ENCODE measurements around the gene DSCAM.
"Not testable (repeated sequence)": the region's sequence is repeated elsewhere in the genome, so short reads cannot be mapped to it uniquely, and the experiment has no call there.

The DSCAM gene

DNA sequence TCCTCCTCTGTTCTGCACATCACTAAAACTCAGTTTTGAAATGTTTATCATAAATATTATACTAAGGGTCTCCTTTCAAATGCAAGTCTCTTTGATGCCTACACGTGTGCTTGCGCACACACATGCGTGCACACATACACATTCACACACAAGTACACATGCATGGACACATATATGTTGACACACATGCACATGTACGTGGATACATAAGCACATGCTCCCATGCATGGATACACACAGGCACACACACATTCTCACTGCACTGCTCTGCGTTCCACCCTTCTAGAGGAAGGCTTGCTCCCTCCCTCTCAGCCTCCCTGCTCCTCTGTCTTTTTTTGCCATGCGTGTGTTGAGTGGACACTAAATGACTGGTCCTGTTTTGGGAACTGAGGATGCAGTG is 817.1 kb downstream of the DSCAM start:
- no peaks in the 10 kb centered on the region for H3K27me3 ChIP-seq (ENCODE audit: low read length)
- H3K4me2 ChIP-seq (ENCODE audit: low read depth, low read length, poor library complexity, severe bottlenecking), result no peak overlapping the region
- TF ChIP-seq EZH2phosphoT487 (conservative IDR thresholded peaks at IDR 0.05; ENCODE audit: low read length), result no peak
- TF ChIP-seq, protein P1, sequence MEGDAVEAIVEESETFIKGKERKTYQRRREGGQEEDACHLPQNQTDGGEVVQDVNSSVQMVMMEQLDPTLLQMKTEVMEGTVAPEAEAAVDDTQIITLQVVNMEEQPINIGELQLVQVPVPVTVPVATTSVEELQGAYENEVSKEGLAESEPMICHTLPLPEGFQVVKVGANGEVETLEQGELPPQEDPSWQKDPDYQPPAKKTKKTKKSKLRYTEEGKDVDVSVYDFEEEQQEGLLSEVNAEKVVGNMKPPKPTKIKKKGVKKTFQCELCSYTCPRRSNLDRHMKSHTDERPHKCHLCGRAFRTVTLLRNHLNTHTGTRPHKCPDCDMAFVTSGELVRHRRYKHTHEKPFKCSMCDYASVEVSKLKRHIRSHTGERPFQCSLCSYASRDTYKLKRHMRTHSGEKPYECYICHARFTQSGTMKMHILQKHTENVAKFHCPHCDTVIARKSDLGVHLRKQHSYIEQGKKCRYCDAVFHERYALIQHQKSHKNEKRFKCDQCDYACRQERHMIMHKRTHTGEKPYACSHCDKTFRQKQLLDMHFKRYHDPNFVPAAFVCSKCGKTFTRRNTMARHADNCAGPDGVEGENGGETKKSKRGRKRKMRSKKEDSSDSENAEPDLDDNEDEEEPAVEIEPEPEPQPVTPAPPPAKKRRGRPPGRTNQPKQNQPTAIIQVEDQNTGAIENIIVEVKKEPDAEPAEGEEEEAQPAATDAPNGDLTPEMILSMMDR (IDR thresholded peaks at IDR 0.05; ENCODE audit: insufficient read depth, low read length, poor library complexity, severe bottlenecking), result no peak
- H3K9me2 ChIP-seq (replicated peaks; ENCODE audit: insufficient read depth, low read length), result no peaks in the 10 kb centered on the region
- H2AFZ ChIP-seq (ENCODE audit: low read depth, low read length, severe bottlenecking), result no peak overlapping the region
- no peaks in the 10 kb centered on the region for H3K79me2 ChIP-seq (ENCODE audit: insufficient read depth, low read length)
- no peak overlapping the region for H3K4me3 ChIP-seq (ENCODE audit: insufficient read depth, low read length, poor library complexity, severe bottlenecking)
- H3F3A ChIP-seq (ENCODE audit: insufficient read depth), result no peaks in the 10 kb centered on the region
- no peak overlapping the region for H3K27ac ChIP-seq (ENCODE audit: low read depth, low read length)
- no peak overlapping the region for H3K9ac ChIP-seq (ENCODE audit: low read length)
- H3K9me3 ChIP-seq (ENCODE audit: insufficient read depth, low read length), result no peaks in the 10 kb centered on the region
- H3K36me3 ChIP-seq (ENCODE audit: low read length), result no peaks in the 10 kb centered on the region
- no peaks in the 10 kb centered on the region for H4K20me1 ChIP-seq (ENCODE audit: low read depth, low read length)

DNA sequence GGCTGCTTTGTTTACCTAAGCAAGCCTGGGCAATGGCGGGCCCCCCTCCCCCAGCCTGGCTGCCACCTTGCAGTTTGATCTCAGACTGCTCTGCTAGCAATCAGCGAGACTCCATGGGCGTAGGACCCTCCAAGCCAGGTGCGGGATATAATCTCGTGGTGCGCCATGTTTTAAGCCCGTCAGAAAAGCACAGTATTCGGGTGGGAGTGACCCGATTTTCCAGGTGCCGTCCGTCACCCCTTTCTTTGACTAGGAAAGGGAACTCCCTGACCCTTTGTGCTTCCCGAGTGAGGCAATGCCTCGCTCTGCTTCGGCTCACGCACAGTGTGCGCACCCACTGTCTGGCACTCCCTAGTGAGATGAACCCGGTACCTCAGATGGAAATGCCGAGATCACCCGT is 818.6 kb downstream of the DSCAM start:
- H3K4me3 ChIP-seq (ENCODE audit: insufficient read depth, low read length, poor library complexity, severe bottlenecking); H4K20me1 ChIP-seq (ENCODE audit: low read depth, low read length); H3K9ac ChIP-seq (ENCODE audit: low read length); H3K79me2 ChIP-seq (ENCODE audit: insufficient read depth, low read length); H3K9me3 ChIP-seq (ENCODE audit: insufficient read depth, low read length); H3K4me2 ChIP-seq (ENCODE audit: low read depth, low read length, poor library complexity, severe bottlenecking); H2AFZ ChIP-seq (ENCODE audit: low read depth, low read length, severe bottlenecking); H3F3A ChIP-seq (ENCODE audit: insufficient read depth); H3K27ac ChIP-seq (ENCODE audit: low read depth, low read length); H3K27me3 ChIP-seq (ENCODE audit: low read length); H3K9me2 ChIP-seq (replicated peaks; ENCODE audit: insufficient read depth, low read length); H3K36me3 ChIP-seq (ENCODE audit: low read length): not testable (repeated sequence)

DNA sequence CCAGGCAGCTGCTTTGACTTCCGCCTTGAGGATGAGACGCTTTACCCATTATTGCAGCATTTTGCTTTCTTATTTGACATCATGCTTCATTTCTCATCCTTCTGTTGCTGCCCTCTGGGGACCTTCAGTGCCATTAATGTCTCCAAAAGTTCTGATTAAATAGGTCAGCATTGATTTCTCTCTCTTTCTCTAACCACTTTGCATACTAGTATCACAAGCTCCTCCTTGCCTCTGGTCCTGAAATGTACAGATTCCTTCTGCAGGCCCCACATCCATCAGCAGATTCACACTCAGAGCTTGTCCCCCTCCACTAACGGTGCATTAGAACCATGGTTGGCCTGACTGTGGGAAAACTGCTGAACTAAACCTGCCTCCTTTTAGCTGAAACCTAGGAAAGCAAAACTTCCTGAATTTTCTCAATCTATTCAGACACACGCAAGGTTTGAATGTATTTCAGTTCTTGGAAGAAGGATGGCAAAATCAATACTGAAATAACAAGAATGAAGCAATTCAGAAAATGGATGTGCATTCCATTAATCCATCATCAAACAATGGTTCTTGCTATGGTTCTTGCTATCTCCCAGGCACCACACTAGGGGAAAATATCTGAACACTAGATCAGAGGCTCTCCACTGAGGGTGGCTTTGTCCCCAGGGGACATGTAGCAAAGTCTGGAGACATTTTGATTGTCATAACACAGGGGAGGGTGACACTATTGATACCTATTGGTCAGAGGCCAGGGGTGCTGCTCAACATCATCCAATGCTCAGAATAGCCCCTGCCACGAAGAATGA is 825.2 kb downstream of the DSCAM start:
- no peak overlapping the region for H3K27ac ChIP-seq (ENCODE audit: low read depth, low read length)
- H3K4me2 ChIP-seq (ENCODE audit: low read depth, low read length, poor library complexity, severe bottlenecking), result no peak overlapping the region
- TF ChIP-seq, protein P1 (IDR thresholded peaks at IDR 0.05; ENCODE audit: insufficient read depth, low read length, poor library complexity, severe bottlenecking), result no peak
- TF ChIP-seq EZH2phosphoT487 (conservative IDR thresholded peaks at IDR 0.05; ENCODE audit: low read length), result no peak
- H3K79me2 ChIP-seq (ENCODE audit: insufficient read depth, low read length), result no peaks in the 10 kb centered on the region
- no peak overlapping the region for H2AFZ ChIP-seq (ENCODE audit: low read depth, low read length, severe bottlenecking)
- no peaks in the 10 kb centered on the region for H3K9me2 ChIP-seq (replicated peaks; ENCODE audit: insufficient read depth, low read length)
- H3K4me3 ChIP-seq (ENCODE audit: insufficient read depth, low read length, poor library complexity, severe bottlenecking), result no peak overlapping the region
- no peaks in the 10 kb centered on the region for H4K20me1 ChIP-seq (ENCODE audit: low read depth, low read length)
- H3F3A ChIP-seq (ENCODE audit: insufficient read depth), result no peaks in the 10 kb centered on the region
- no peaks in the 10 kb centered on the region for H3K36me3 ChIP-seq (ENCODE audit: low read length)
- no peaks in the 10 kb centered on the region for H3K9me3 ChIP-seq (ENCODE audit: insufficient read depth, low read length)
- H3K9ac ChIP-seq (ENCODE audit: low read length), result no peak overlapping the region
- no peaks in the 10 kb centered on the region for H3K27me3 ChIP-seq (ENCODE audit: low read length)

DNA sequence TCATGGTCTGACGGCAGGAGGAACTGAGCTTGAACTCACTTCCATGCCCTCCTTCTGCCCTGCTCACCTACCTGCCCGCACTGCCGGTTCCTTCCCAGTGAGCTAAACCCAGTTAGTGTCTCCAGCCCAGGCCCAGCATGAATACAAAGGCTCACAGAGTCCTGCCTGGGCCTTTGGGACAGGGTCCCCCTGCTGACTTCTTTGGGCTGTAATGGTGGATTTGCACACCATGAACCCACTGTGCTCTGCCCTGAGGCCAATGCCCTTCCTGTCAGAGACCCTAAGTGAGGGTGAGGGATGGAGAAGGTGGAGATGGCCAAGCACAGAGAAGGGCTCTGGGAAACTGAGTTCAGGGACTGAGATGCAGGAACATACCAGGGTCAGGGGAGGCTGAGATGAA is 826.3 kb downstream of the DSCAM start:
- Histone ChIP-seq H3K9me2 (replicated peaks; ENCODE audit: insufficient read depth, low read length) (no peaks in the 10 kb centered on the region), H2AFZ (ENCODE audit: low read depth, low read length, severe bottlenecking) (no peak overlapping the region), H4K20me1 (ENCODE audit: low read depth, low read length) (no peaks in the 10 kb centered on the region), H3K79me2 (ENCODE audit: insufficient read depth, low read length) (no peaks in the 10 kb centered on the region), H3K9ac (ENCODE audit: low read length) (no peak overlapping the region), H3K4me3 (ENCODE audit: insufficient read depth, low read length, poor library complexity, severe bottlenecking) (no peak overlapping the region), H3K36me3 (ENCODE audit: low read length) (no peaks in the 10 kb centered on the region), H3K9me3 (ENCODE audit: insufficient read depth, low read length) (no peaks in the 10 kb centered on the region), H3K27ac (ENCODE audit: low read depth, low read length) (no peak overlapping the region), H3F3A (ENCODE audit: insufficient read depth) (no peaks in the 10 kb centered on the region), H3K4me2 (ENCODE audit: low read depth, low read length, poor library complexity, severe bottlenecking) (no peak overlapping the region), H3K27me3 (ENCODE audit: low read length) (no peaks in the 10 kb centered on the region)
- TF ChIP-seq, protein P1 (IDR thresholded peaks at IDR 0.05; ENCODE audit: insufficient read depth, low read length, poor library complexity, severe bottlenecking), result no peak
- no peak for TF ChIP-seq EZH2phosphoT487 (conservative IDR thresholded peaks at IDR 0.05; ENCODE audit: low read length)

Data from SU-DHL-6 (cell line).